ENCODE data around the gene BICC1.

BICC1 gene

DNA sequence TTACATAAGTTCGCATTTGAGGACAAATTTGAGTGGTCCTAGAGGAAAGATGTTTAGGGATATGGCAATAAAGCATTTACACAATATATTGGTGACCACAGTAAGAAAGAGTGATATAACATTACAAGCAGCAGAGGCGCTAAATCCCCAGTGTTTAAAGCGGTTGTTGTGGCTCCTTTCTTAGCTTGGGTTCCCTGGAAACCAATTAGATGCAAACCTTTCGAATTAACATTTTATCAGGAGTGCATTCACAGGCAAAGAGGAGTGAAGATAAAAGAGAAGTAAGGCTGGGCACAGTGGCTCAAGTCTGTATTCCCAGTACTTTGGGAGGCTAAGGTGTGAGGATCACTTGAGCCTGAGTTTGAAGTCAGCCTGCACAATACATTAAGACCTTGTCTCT is 331.1 kb downstream of the BICC1 start:
- no peak for DNase-seq (ENCODE audit: low read depth)
- H3K4me3 ChIP-seq (ENCODE audit: low read depth, low read length), result no peak overlapping the region
- TF ChIP-seq, protein P1, sequence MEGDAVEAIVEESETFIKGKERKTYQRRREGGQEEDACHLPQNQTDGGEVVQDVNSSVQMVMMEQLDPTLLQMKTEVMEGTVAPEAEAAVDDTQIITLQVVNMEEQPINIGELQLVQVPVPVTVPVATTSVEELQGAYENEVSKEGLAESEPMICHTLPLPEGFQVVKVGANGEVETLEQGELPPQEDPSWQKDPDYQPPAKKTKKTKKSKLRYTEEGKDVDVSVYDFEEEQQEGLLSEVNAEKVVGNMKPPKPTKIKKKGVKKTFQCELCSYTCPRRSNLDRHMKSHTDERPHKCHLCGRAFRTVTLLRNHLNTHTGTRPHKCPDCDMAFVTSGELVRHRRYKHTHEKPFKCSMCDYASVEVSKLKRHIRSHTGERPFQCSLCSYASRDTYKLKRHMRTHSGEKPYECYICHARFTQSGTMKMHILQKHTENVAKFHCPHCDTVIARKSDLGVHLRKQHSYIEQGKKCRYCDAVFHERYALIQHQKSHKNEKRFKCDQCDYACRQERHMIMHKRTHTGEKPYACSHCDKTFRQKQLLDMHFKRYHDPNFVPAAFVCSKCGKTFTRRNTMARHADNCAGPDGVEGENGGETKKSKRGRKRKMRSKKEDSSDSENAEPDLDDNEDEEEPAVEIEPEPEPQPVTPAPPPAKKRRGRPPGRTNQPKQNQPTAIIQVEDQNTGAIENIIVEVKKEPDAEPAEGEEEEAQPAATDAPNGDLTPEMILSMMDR (conservative IDR thresholded peaks at IDR 0.05; ENCODE audit: low read depth, low read length), result no peak

DNA sequence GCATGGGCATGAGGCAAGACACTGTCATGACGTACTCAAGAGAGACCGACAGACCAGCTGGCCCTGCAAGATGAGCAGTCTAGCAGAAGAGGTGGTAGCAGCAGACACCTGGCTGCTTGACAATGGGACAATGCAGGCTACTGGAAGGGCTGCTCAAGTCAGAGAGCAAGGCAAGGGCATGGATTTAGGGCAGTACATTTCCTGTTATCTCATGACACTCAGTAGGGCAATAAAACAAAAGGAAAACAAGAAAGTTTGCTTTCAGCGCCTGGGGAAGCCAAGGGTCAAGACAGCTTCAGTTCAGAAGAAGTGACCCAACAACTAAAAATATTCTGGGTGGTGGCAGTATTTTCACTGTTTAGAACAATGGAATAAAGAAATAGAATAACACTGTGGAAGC is 332.0 kb downstream of the BICC1 start:
- DNase-seq (ENCODE audit: low read depth), result no peak
- TF ChIP-seq, protein P1 (conservative IDR thresholded peaks at IDR 0.05; ENCODE audit: low read depth, low read length), result no peak

DNA sequence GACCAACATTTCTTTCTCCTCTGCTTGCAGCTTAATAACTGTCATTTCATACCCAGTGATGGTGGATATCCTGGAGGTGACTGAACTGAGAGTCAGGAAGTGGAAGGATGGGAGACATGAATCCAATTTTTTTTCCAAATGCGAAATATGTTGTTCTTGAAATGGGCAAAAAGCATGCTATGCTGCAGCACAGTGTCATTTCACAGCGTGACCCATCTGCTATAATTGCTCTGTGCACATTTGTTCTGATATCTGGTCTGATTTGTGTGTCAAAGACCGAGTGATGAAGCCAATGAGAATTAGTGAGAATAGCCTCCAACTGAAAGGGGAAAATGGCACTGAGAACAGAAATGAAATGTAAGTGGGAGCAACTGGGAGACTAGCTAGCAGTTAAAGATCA is 334.2 kb downstream of the BICC1 start:
- TF ChIP-seq, protein P1 (conservative IDR thresholded peaks at IDR 0.05; ENCODE audit: low read depth, low read length), result no peak
- H3K4me3 ChIP-seq (ENCODE audit: low read depth, low read length), result no peak overlapping the region
- no peak for DNase-seq (ENCODE audit: low read depth)

More for the DNA sequence above, 332.0 kb downstream of the BICC1 start:
- H3K4me3 ChIP-seq (ENCODE audit: low read depth, low read length), result no peak overlapping the region

- TF ChIP-seq, protein P1 (conservative IDR thresholded peaks at IDR 0.05; ENCODE audit: low read depth, low read length), result no peak
- peak; percentile 13 for DNase-seq (ENCODE audit: low read depth)
- no peak overlapping the region for H3K4me3 ChIP-seq (ENCODE audit: low read depth, low read length)
These were observed 338.9 kb downstream of the BICC1 start for GRCh38 chr10:58851606-58852005.

GRCh38 chr10:58853668-58854067 is 341.0 kb downstream of the BICC1 start:
- no peak for DNase-seq (ENCODE audit: low read depth)
- TF ChIP-seq, protein P1 (conservative IDR thresholded peaks at IDR 0.05; ENCODE audit: low read depth, low read length), result no peak

GRCh38 chr10:58854811-58855210 is 342.1 kb downstream of the BICC1 start:
- TF ChIP-seq, protein P1 (conservative IDR thresholded peaks at IDR 0.05; ENCODE audit: low read depth, low read length), result no peak
- DNase-seq (ENCODE audit: low read depth), result no peak
- H3K4me3 ChIP-seq (ENCODE audit: low read depth, low read length), result no peak overlapping the region

More at GRCh38 chr10:58853668-58854067, 341.0 kb downstream of the BICC1 start:
- H3K4me3 ChIP-seq (ENCODE audit: low read depth, low read length), result no peak overlapping the region

- peak; percentile 98 for DNase-seq (ENCODE audit: low read depth)
- TF ChIP-seq, protein P1 (conservative IDR thresholded peaks at IDR 0.05; ENCODE audit: low read depth, low read length), result no peak
- no peak overlapping the region for H3K4me3 ChIP-seq (ENCODE audit: low read depth, low read length)
These were observed 344.0 kb downstream of the BICC1 start for GRCh38 chr10:58856508-58857240.
